Prostate gland (tissue), 2 donors: ENCODE results near the gene CA9.

Experiments
- CTCF ChIP-seq, 4 experiments: fragments of 200-600 bp in 2 of 4; fragments of 450-650 bp in 2 of 4; sonication (generic) in 2 of 4; IDR thresholded peaks; 1 replicate in 3 of 4; 2 replicates in 1 of 4; pipeline ENCODE4 v1.5.1; 2016 to 2019; ENCODE audit warnings: antibody characterized with exemption in 4 of 4, mild to moderate bottlenecking in 2 of 4, moderate library complexity in 2 of 4
- POLR2A ChIP-seq: fragments of 450-650 bp; IDR thresholded peaks from one replicate; pipeline ENCODE4 v1.6.1; 2016; ENCODE audit warnings: antibody characterized with exemption, mild to moderate bottlenecking

GRCh38 chr9:35680331-35681105 lies 6.8 kb downstream of the CA9 start:
- no peak for TF ChIP-seq POLR2A
- no peak for TF ChIP-seq CTCF (IDR thresholded peaks at IDR 0.05)
